ENCODE data around the gene OPTC. TPM values are rescaled to one million over a fixed set of nuclear protein-coding genes. Genes with fewer than 3 reads are reported as not detected.

The OPTC gene
- total and polyA plus RNA-seq, 8 donors: not detected

DNA sequence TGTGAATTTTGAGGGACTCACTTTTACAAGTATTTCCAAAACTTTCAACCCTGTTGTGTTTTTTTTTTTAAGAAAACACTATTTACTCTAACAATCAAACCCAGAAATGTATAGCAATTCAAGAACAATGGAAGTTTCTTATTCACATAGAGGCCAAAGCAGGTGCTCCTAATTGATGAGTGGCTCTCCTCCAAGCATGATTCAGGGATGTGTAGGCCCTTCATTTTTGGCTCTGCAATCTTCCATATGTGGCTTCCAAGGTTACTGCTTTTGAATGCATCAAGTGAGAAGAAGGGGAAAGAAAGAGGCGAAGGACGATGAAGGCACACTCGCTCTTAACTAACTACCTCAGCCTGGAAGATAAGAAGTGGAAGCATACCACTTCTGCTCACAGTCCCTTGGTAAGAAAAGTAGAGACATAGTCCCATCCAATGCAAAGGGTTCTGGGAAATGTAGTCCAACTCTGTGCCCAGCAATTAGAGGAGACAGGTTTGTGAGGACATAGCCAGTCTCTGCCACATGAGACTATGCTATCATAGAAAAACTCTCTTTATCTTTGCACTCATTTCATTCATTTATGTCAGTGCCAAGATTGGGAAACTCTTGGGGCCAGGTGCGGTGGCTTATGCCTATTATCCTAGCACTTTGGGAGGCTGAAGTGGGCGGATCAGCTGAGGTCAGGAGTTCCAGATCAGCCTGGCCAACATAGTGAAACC lies 46.0 kb downstream of the OPTC start:
- DNase-seq: no peak

DNA sequence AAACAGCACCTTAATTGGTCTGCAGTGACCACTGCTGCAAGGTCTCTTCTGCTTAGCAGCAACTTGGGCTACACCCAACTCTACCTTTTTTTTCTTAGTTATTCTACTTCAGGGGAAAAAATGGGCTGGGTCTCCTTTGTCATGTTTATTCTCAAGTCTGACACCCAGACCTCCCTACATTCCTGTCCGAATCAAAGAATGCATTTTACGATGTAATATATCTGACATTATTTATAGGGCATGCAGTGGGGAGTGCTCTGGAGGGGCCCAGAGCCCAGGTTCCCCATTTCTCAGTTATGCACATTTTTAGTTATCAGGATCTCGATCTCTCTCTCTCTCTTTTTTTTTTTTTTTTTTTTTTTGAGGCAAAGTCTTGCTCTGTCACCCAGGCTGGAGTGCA lies 50.5 kb downstream of the OPTC start:
- WGBS, 5 donors: 65 to 84% (median 72%) methylated on average over 3 of the region's 3 CpGs
- DNase-seq: no peak
- Histone ChIP-seq H3K4me1 (peaks cover 0 to 23% (median 0%) of the 10 kb centered on the region in 4 donors), H3K36me3 (no peaks in the 10 kb centered on the region), H3K4me3 (no peak overlapping the region), H3K27ac (no peak overlapping the region), H3K9me3 (no peaks in the 10 kb centered on the region), H3K27me3 (no peaks in the 10 kb centered on the region)
- TF ChIP-seq POLR2AphosphoS5 (IDR thresholded peaks at IDR 0.05) (no peak), POLR2A (IDR thresholded peaks at IDR 0.05) (no peak), EP300 (IDR thresholded peaks at IDR 0.05) (no peak)
- TF ChIP-seq, protein P1, sequence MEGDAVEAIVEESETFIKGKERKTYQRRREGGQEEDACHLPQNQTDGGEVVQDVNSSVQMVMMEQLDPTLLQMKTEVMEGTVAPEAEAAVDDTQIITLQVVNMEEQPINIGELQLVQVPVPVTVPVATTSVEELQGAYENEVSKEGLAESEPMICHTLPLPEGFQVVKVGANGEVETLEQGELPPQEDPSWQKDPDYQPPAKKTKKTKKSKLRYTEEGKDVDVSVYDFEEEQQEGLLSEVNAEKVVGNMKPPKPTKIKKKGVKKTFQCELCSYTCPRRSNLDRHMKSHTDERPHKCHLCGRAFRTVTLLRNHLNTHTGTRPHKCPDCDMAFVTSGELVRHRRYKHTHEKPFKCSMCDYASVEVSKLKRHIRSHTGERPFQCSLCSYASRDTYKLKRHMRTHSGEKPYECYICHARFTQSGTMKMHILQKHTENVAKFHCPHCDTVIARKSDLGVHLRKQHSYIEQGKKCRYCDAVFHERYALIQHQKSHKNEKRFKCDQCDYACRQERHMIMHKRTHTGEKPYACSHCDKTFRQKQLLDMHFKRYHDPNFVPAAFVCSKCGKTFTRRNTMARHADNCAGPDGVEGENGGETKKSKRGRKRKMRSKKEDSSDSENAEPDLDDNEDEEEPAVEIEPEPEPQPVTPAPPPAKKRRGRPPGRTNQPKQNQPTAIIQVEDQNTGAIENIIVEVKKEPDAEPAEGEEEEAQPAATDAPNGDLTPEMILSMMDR (IDR thresholded peaks at IDR 0.05): no peak
- intact Hi-C loops (cut with DNase I; ENCODE audit: low total_unique reads): no loop called here

More for the DNA sequence above, 46.0 kb downstream of the OPTC start:
- peaks cover 19 to 62% (median 32%) of the 10 kb centered on the region in 4 donors for H3K4me1 ChIP-seq
- H3K36me3 ChIP-seq: no peaks in the 10 kb centered on the region
- TF ChIP-seq POLR2AphosphoS5 (IDR thresholded peaks at IDR 0.05): no peak
- TF ChIP-seq, protein P1 (IDR thresholded peaks at IDR 0.05): no peak
- no peak for TF ChIP-seq POLR2A (IDR thresholded peaks at IDR 0.05)
- no peak for TF ChIP-seq EP300 (IDR thresholded peaks at IDR 0.05)
- no peak overlapping the region for H3K4me3 ChIP-seq
- no peaks in the 10 kb centered on the region for H3K9me3 ChIP-seq
- H3K27me3 ChIP-seq: no peaks in the 10 kb centered on the region
- intact Hi-C loops (cut with DNase I; ENCODE audit: low total_unique reads): no loop called here
- 84 to 90% (median 87%) methylated on average over 5 of the region's 5 CpGs for WGBS, 5 donors
- peak overlapping the region in 1 of 5 donors; percentile 13 for H3K27ac ChIP-seq

DNA sequence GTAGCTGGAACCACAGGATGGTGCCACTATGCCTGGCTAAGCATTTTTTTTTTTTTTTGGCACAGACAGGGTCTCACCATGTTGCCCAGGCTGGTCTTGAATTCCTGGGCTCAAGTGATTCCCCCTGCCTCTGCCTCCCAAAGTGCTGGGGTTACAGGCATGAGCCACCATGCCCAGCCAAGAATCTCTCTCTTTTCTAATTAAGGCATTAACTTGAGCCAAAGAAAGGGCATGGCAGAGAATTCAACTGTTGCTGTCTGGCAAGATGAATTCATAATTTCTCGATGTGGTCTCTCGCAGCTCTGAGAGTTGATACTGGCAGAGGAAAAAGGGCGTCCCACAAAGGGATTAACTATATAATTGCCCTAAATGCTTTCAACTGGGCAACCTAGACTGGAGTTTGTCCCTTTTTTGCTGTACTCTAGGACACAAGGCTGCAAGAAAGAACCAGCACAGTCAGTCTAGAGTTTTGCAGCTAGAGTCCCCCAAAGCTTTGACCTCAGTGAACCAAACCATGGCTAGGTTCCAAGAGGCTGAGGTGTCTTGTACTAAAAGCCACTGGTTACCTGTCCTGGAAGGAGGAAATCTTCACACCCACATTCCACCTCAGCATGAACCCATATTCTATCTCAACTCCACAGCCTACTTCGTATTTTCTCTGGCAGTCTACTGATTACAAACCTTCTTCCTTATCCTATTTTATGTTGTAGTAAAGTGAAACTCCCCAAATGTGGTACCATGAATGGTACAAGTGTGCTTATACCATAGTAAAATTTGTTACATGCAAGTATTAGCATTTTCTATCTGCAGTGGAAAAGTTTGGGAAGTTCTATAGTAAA lies 51.2 kb downstream of the OPTC start:
- peak overlapping the region in 1 of 5 donors; percentile 38 for H3K27ac ChIP-seq
- H3K36me3 ChIP-seq: no peaks in the 10 kb centered on the region
- H3K4me3 ChIP-seq: no peak overlapping the region
- DNase-seq: no peak
- H3K27me3 ChIP-seq: no peaks in the 10 kb centered on the region
- WGBS, 5 donors: 37 to 58% (median 40%) methylated on average over 4 of the region's 4 CpGs
- no peaks in the 10 kb centered on the region for H3K9me3 ChIP-seq
- intact Hi-C loops (cut with DNase I; ENCODE audit: low total_unique reads): no loop called here
- peaks cover 0 to 19% (median 0%) of the 10 kb centered on the region in 4 donors for H3K4me1 ChIP-seq
- no peak for TF ChIP-seq POLR2AphosphoS5 (IDR thresholded peaks at IDR 0.05)
- TF ChIP-seq, protein P1 (IDR thresholded peaks at IDR 0.05): no peak
- TF ChIP-seq EP300 (IDR thresholded peaks at IDR 0.05): no peak
- TF ChIP-seq POLR2A (IDR thresholded peaks at IDR 0.05): no peak

DNA sequence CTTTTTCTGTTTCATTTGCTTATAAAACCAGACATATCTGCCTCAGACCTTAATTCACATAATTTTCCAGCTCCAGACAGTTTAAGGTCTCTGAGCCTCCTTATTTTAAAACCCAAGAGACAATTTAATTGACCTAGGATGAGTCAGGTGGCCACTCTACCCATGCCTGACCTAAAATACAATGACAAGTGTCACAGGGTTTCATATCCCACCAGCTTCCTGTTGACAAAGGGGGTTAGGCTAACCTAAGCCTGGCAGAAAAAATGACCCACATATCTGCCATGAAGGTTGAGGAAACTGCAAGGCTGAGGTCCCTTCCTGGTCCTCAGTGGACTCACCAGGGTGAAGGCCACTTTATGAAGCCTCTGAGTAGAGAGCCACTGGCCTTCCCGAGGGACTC lies 52.3 kb downstream of the OPTC start:
- no peak overlapping the region for H3K27ac ChIP-seq
- TF ChIP-seq POLR2AphosphoS5 (IDR thresholded peaks at IDR 0.05): no peak
- no peak for TF ChIP-seq POLR2A (IDR thresholded peaks at IDR 0.05)
- TF ChIP-seq EP300 (IDR thresholded peaks at IDR 0.05): no peak
- TF ChIP-seq, protein P1 (IDR thresholded peaks at IDR 0.05): no peak
- DNase-seq: no peak
- intact Hi-C loops (cut with DNase I; ENCODE audit: low total_unique reads): no loop called here
- peaks cover 0 to 17% (median 3%) of the 10 kb centered on the region in 4 donors for H3K4me1 ChIP-seq
- H3K36me3 ChIP-seq: no peaks in the 10 kb centered on the region
- 87 to 100% (median 98%) methylated on average over 1 of the region's 1 CpG for WGBS, 5 donors
- no peak overlapping the region for H3K4me3 ChIP-seq
- H3K27me3 ChIP-seq: no peaks in the 10 kb centered on the region
- no peaks in the 10 kb centered on the region for H3K9me3 ChIP-seq

Measured in stomach (tissue), 9 donors.